HG02610 (cell line): Measurements from ENCODE around the gene ARL6IP5.
A peak's percentile ranks its signal among the peaks of the same experiment; 100 is the strongest.

Experiments
- ATAC-seq: cut with Tn5 transposase; IDR thresholded peaks from one replicate; pipeline ENCODE4 v1.9.1; 2021; ENCODE audit warnings: mild to moderate bottlenecking, moderate library complexity; ENCODE audit not compliant: unreplicated experiment

The ARL6IP5 gene

GRCh38 chr3:69085833-69086722 lies 1.3 kb downstream of the ARL6IP5 start:
- ATAC-seq = no peak

GRCh38 chr3:69087030-69087791 lies 2.5 kb downstream of the ARL6IP5 start:
- ATAC-seq = no peak

GRCh38 chr3:69088063-69088462 lies 3.3 kb downstream of the ARL6IP5 start:
- peak; percentile 24 for ATAC-seq

DNA sequence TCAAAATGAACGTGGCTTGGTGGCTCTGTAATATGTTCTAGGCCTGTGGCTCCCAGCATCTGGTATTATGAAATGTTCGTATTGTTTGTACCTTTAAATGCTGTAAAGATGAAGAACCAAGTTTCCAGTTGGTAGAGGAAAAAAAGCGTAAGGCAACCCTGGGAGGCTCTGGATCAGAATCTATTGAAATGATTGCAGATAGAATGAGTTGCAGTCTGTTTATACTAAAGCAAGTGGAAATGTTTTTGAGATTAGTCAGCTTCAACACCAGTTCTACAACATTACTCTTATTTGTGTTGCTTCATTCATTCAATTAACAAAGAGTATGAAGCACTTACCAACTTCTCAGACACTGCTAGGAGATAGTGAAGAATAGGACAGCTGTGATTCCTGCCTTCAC lies 5.3 kb downstream of the ARL6IP5 start:
- no peak for ATAC-seq

GRCh38 chr3:69091389-69092029 lies 6.8 kb downstream of the ARL6IP5 start:
- ATAC-seq = no peak

GRCh38 chr3:69092030-69092516 lies 7.3 kb downstream of the ARL6IP5 start:
- peak; percentile 79 for ATAC-seq

- ATAC-seq = peak; percentile 51
Observed at GRCh38 chr3:69094467-69095205, 9.9 kb downstream of the ARL6IP5 start.

DNA sequence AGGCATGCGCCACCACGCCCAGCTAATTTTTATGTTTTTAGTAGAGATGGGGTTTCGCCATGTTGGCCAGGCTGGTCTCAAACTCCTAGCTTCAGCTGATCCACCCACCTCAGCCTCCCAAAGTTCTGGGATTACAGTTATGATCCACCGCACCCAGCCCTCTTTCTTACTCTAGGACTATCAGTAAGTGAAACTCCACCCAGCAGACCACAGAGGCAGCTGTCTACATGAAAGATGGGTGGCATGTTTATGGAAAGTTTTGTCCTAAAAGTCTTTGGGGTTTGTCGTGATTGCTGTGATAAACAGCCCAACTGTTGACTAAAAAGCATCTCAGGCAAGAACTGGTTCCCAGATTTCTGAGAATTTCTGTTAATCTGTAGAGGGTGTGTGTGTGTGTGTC lies 10.9 kb downstream of the ARL6IP5 start:
- ATAC-seq = no peak

GRCh38 chr3:69096299-69096698 lies 11.6 kb downstream of the ARL6IP5 start:
- no peak for ATAC-seq

DNA sequence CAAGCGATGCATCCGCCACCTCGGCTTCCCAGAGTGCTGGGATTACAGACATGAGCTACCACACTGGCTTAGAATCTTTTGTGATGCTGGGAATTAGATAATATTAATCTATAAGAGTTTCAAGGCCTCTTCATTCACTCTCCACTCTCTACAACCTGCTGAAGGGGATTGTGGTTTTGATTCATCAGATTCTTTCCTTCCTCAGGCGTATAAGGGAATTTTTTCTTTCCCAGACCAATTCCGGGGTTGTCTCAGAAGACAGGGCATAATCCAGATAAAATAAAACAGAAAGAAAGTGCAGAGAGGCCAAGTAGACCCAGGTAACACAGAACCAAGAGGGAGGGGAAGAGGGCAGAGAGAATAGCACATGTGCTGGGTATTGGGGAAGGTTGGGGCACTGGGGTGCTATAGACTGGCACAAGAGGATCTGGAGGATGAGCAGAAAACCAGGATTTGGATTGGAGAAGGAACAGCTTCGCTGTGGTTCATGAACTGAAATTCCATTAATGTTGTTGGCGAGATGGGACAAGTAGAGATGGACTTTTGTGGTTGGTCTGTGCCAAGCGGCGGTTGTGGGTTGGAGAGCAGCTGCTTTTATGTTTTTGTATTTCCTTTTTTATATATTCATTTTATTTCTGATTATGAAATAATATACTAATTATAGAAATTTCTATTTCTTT lies 12.8 kb downstream of the ARL6IP5 start:
- no peak for ATAC-seq

- no peak for ATAC-seq
Observed at GRCh38 chr3:69099576-69099975, 14.8 kb downstream of the ARL6IP5 start.

DNA sequence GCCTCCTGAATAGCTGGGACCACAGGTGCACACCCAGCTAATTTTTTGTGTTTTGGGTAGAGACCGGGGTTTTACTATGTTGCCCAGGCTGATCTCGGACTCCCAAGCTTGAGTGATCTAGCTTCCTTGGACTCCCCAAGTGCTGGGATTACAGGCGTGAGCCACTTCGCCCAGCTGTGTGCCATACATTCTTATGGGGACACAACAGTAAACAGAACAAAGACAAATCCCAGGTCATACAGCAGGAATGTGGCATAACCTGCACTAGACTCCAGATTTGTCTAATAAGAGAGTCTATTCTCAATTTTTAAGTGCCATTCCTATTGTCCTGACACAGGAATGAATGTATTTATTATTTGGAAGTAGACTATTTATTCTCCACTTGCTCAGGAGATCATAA lies 17.6 kb downstream of the ARL6IP5 start:
- ATAC-seq = no peak

DNA sequence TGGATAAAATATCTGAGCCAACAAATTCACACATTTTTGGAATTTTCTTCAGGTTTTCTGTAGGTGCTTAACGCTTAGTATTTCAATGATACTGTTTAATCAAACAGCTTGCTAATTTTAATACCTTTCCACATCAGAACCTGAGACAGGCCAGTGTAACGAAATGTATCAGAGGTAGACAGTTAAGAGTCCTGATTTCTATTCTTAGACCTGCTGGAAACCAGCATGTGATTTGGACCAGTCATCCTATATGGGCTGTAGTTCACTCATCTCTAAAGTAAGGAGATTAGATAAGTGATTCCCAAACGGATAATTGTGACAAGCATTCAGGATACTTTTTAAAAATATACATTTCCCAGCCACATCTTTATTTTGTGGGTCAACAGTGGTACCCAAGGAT lies 18.4 kb downstream of the ARL6IP5 start:
- ATAC-seq = no peak

GRCh38 chr3:69104586-69104985 lies 19.8 kb downstream of the ARL6IP5 start:
- no peak for ATAC-seq

- no peak for ATAC-seq
Observed at GRCh38 chr3:69105320-69105719, 20.6 kb downstream of the ARL6IP5 start.

DNA sequence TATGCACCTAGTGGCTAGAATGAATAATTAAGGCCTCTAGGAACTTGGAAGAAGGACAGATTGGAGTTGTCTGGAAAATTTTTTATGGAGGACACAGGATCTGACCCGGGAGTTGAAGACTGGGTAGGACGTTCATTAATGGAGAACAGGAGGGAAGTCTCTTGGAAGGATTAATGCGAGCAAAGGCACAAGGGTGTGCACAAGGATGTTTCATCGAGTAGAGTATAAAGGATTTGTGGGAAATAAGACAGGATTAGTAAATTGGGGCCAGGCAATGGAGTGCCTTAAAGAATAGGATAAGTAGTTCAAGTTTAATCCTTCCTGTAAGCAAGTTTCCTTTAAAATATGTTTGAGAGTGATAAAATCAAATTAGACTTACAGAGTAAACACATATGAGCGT lies 23.1 kb downstream of the ARL6IP5 start:
- ATAC-seq = no peak

GRCh38 chr3:69108811-69109210 lies 24.1 kb downstream of the ARL6IP5 start:
- no peak for ATAC-seq

GRCh38 chr3:69110941-69111546 lies 26.3 kb downstream of the ARL6IP5 start:
- no peak for ATAC-seq

DNA sequence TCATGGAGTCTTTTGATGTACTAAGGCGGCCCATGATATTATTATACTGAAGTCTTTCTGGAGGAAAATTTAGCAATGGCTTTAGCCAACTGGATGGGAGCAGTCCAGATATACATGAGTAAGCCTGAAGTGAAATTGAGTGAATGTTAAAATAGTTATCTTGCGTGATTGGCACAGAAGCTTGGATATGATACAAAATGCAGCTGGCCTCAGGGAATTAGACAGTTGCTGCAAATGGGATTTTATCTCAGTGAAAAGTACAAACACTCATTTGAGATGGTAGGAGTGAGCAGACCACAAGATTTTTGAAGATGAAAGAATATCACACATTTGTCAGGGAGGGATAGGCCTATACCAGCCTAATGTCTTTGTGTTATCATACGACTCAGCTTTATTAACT lies 28.8 kb downstream of the ARL6IP5 start:
- no peak for ATAC-seq

DNA sequence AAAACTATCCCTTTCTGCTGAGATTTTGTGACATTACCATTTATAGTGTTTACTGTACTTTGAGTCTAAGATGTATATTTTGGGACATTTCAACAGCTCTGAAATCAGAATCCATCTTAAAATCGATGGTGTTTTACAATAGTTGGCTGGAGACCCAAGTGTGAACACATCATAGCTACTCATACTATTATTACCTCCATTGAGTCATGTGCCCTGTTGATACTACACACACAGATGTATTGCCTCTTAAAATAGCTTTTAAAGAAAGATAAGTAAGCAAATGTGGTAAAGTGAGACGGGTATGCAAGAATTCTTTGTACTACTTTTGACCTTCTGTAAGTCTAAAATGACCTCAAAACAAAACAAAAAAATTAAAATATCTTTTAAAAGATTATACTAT lies 31.0 kb downstream of the ARL6IP5 start:
- ATAC-seq = no peak
